ENCODE data around the gene CHST6. TPM values are rescaled to one million over a fixed set of nuclear protein-coding genes. Genes with fewer than 3 reads are reported as not detected.
"Not testable (repeated sequence)": the region's sequence is repeated elsewhere in the genome, so short reads cannot be mapped to it uniquely, and the experiment has no call there.

CHST6 gene
- total and polyA plus RNA-seq, 2 donors, result 0.09 to 0.87 TPM

- no peak overlapping the region for H3K4me3 ChIP-seq (ENCODE audit: low read length in 2 of 2)
- no peaks in the 10 kb centered on the region for H3K9me3 ChIP-seq (ENCODE audit: control insufficient read depth in 2 of 2, insufficient read depth in 1 of 2, low read length in 1 of 2)
- no peaks in the 10 kb centered on the region for H3K27me3 ChIP-seq (ENCODE audit: control insufficient read depth in 2 of 2, insufficient read depth in 1 of 2, low read length in 1 of 2)
- DNase-seq (ENCODE audit: low read depth in 6 of 9, low spot score in 9 of 9), result no peak
- H3K4me1 ChIP-seq (ENCODE audit: control insufficient read depth in 2 of 2, insufficient read depth in 2 of 2, low read length in 2 of 2), result peaks cover 5 to 6% of the 10 kb centered on the region in 2 donors
- no peak overlapping the region for H3K27ac ChIP-seq (ENCODE audit: low read depth in 1 of 2, low read length in 1 of 2)
- H3K36me3 ChIP-seq (ENCODE audit: control insufficient read depth in 2 of 2, insufficient read depth in 2 of 2, low read length in 1 of 2), result no peaks in the 10 kb centered on the region
- WGBS, result 98% methylated on average over 2 of the region's 2 CpGs
Measured at GRCh38 chr16:75458439-75458838, 36.8 kb downstream of the CHST6 start.

- H3K36me3 ChIP-seq (ENCODE audit: control insufficient read depth in 2 of 2, insufficient read depth in 2 of 2, low read length in 1 of 2), result no peaks in the 10 kb centered on the region
- 98% methylated on average over 4 of the region's 4 CpGs for WGBS
- no peak overlapping the region for H3K4me3 ChIP-seq (ENCODE audit: low read length in 2 of 2)
- DNase-seq (ENCODE audit: low read depth in 6 of 9, low spot score in 9 of 9), result no peak
- peaks cover 1 to 3% of the 10 kb centered on the region in 2 donors for H3K4me1 ChIP-seq (ENCODE audit: control insufficient read depth in 2 of 2, insufficient read depth in 2 of 2, low read length in 2 of 2)
- no peaks in the 10 kb centered on the region for H3K9me3 ChIP-seq (ENCODE audit: control insufficient read depth in 2 of 2, insufficient read depth in 1 of 2, low read length in 1 of 2)
- H3K27ac ChIP-seq (ENCODE audit: low read depth in 1 of 2, low read length in 1 of 2), result no peak overlapping the region
- no peaks in the 10 kb centered on the region for H3K27me3 ChIP-seq (ENCODE audit: control insufficient read depth in 2 of 2, insufficient read depth in 1 of 2, low read length in 1 of 2)
Measured at GRCh38 chr16:75458029-75458428, 37.2 kb downstream of the CHST6 start.

GRCh38 chr16:75457485-75458021, 37.7 kb downstream of the CHST6 start:
- H3K4me3 ChIP-seq (ENCODE audit: low read length in 2 of 2), result no peak overlapping the region
- WGBS, result 98% methylated on average over 5 of the region's 5 CpGs
- no peaks in the 10 kb centered on the region for H3K4me1 ChIP-seq (ENCODE audit: control insufficient read depth in 2 of 2, insufficient read depth in 2 of 2, low read length in 2 of 2)

GRCh38 chr16:75456971-75457370, 38.3 kb downstream of the CHST6 start:
- H3K4me1 ChIP-seq (ENCODE audit: control insufficient read depth in 2 of 2, insufficient read depth in 2 of 2, low read length in 2 of 2), result no peaks in the 10 kb centered on the region
- no peaks in the 10 kb centered on the region for H3K27me3 ChIP-seq (ENCODE audit: control insufficient read depth in 2 of 2, insufficient read depth in 1 of 2, low read length in 1 of 2)
- no peaks in the 10 kb centered on the region for H3K9me3 ChIP-seq (ENCODE audit: control insufficient read depth in 2 of 2, insufficient read depth in 1 of 2, low read length in 1 of 2)
- DNase-seq (ENCODE audit: low read depth in 6 of 9, low spot score in 9 of 9), result no peak
- H3K36me3 ChIP-seq (ENCODE audit: control insufficient read depth in 2 of 2, insufficient read depth in 2 of 2, low read length in 1 of 2), result peaks cover 0 to 3% of the 10 kb centered on the region in 2 donors
- H3K4me3 ChIP-seq (ENCODE audit: low read length in 2 of 2), result no peak overlapping the region
- H3K27ac ChIP-seq (ENCODE audit: low read depth in 1 of 2, low read length in 1 of 2), result no peak overlapping the region
- 100% methylated on average over 1 of the region's 1 CpG for WGBS

More at GRCh38 chr16:75457485-75458021, 37.7 kb downstream of the CHST6 start:
- DNase-seq (ENCODE audit: low read depth in 6 of 9, low spot score in 9 of 9), result no peak
- H3K9me3 ChIP-seq (ENCODE audit: control insufficient read depth in 2 of 2, insufficient read depth in 1 of 2, low read length in 1 of 2), result no peaks in the 10 kb centered on the region
- H3K27ac ChIP-seq (ENCODE audit: low read depth in 1 of 2, low read length in 1 of 2), result no peak overlapping the region
- no peaks in the 10 kb centered on the region for H3K27me3 ChIP-seq (ENCODE audit: control insufficient read depth in 2 of 2, insufficient read depth in 1 of 2, low read length in 1 of 2)
- peaks cover 0 to under 1% of the 10 kb centered on the region in 2 donors for H3K36me3 ChIP-seq (ENCODE audit: control insufficient read depth in 2 of 2, insufficient read depth in 2 of 2, low read length in 1 of 2)

GRCh38 chr16:75456486-75456885, 38.8 kb downstream of the CHST6 start:
- H3K27ac ChIP-seq (ENCODE audit: low read depth in 1 of 2, low read length in 1 of 2); H3K9me3 ChIP-seq (ENCODE audit: control insufficient read depth in 2 of 2, insufficient read depth in 1 of 2, low read length in 1 of 2); H3K36me3 ChIP-seq (ENCODE audit: control insufficient read depth in 2 of 2, insufficient read depth in 2 of 2, low read length in 1 of 2); H3K27me3 ChIP-seq (ENCODE audit: control insufficient read depth in 2 of 2, insufficient read depth in 1 of 2, low read length in 1 of 2); H3K4me1 ChIP-seq (ENCODE audit: control insufficient read depth in 2 of 2, insufficient read depth in 2 of 2, low read length in 2 of 2); DNase-seq (ENCODE audit: low read depth in 6 of 9, low spot score in 9 of 9); H3K4me3 ChIP-seq (ENCODE audit: low read length in 2 of 2): not testable (repeated sequence)
- 99% methylated on average over 4 of the region's 4 CpGs for WGBS

- 98% methylated on average over 5 of the region's 5 CpGs for WGBS
- Histone ChIP-seq H3K9me3 (ENCODE audit: control insufficient read depth in 2 of 2, insufficient read depth in 1 of 2, low read length in 1 of 2) (no peaks in the 10 kb centered on the region), H3K27ac (ENCODE audit: low read depth in 1 of 2, low read length in 1 of 2) (no peak overlapping the region), H3K27me3 (ENCODE audit: control insufficient read depth in 2 of 2, insufficient read depth in 1 of 2, low read length in 1 of 2) (no peaks in the 10 kb centered on the region), H3K4me3 (ENCODE audit: low read length in 2 of 2) (no peak overlapping the region), H3K36me3 (ENCODE audit: control insufficient read depth in 2 of 2, insufficient read depth in 2 of 2, low read length in 1 of 2) (peaks cover 9 to 14% of the 10 kb centered on the region in 2 donors), H3K4me1 (ENCODE audit: control insufficient read depth in 2 of 2, insufficient read depth in 2 of 2, low read length in 2 of 2) (no peaks in the 10 kb centered on the region)
- DNase-seq (ENCODE audit: low read depth in 6 of 9, low spot score in 9 of 9), result no peak
Measured at GRCh38 chr16:75455677-75456076, 39.6 kb downstream of the CHST6 start.

GRCh38 chr16:75452464-75453190, 42.6 kb downstream of the CHST6 start:
- Histone ChIP-seq H3K4me1 (ENCODE audit: control insufficient read depth in 2 of 2, insufficient read depth in 2 of 2, low read length in 2 of 2) (no peaks in the 10 kb centered on the region), H3K4me3 (ENCODE audit: low read length in 2 of 2) (no peak overlapping the region), H3K36me3 (ENCODE audit: control insufficient read depth in 2 of 2, insufficient read depth in 2 of 2, low read length in 1 of 2) (peaks cover 11 to 17% of the 10 kb centered on the region in 2 donors), H3K27me3 (ENCODE audit: control insufficient read depth in 2 of 2, insufficient read depth in 1 of 2, low read length in 1 of 2) (no peaks in the 10 kb centered on the region), H3K9me3 (ENCODE audit: control insufficient read depth in 2 of 2, insufficient read depth in 1 of 2, low read length in 1 of 2) (no peaks in the 10 kb centered on the region), H3K27ac (ENCODE audit: low read depth in 1 of 2, low read length in 1 of 2) (no peak overlapping the region)
- 97% methylated on average over 12 of the region's 12 CpGs for WGBS
- no peak for DNase-seq (ENCODE audit: low read depth in 6 of 9, low spot score in 9 of 9)

- Histone ChIP-seq H3K27ac (ENCODE audit: low read depth in 1 of 2, low read length in 1 of 2) (no peak overlapping the region), H3K27me3 (ENCODE audit: control insufficient read depth in 2 of 2, insufficient read depth in 1 of 2, low read length in 1 of 2) (no peaks in the 10 kb centered on the region), H3K36me3 (ENCODE audit: control insufficient read depth in 2 of 2, insufficient read depth in 2 of 2, low read length in 1 of 2) (peaks cover 10 to 17% of the 10 kb centered on the region in 2 donors), H3K4me1 (ENCODE audit: control insufficient read depth in 2 of 2, insufficient read depth in 2 of 2, low read length in 2 of 2) (no peaks in the 10 kb centered on the region), H3K4me3 (ENCODE audit: low read length in 2 of 2) (no peak overlapping the region), H3K9me3 (ENCODE audit: control insufficient read depth in 2 of 2, insufficient read depth in 1 of 2, low read length in 1 of 2) (no peaks in the 10 kb centered on the region)
- no peak for DNase-seq (ENCODE audit: low read depth in 6 of 9, low spot score in 9 of 9)
Measured at GRCh38 chr16:75446416-75446815, 48.8 kb downstream of the CHST6 start.

- Histone ChIP-seq H3K4me1 (ENCODE audit: control insufficient read depth in 2 of 2, insufficient read depth in 2 of 2, low read length in 2 of 2) (no peaks in the 10 kb centered on the region), H3K27ac (ENCODE audit: low read depth in 1 of 2, low read length in 1 of 2) (no peak overlapping the region), H3K27me3 (ENCODE audit: control insufficient read depth in 2 of 2, insufficient read depth in 1 of 2, low read length in 1 of 2) (no peaks in the 10 kb centered on the region), H3K4me3 (ENCODE audit: low read length in 2 of 2) (no peak overlapping the region), H3K36me3 (ENCODE audit: control insufficient read depth in 2 of 2, insufficient read depth in 2 of 2, low read length in 1 of 2) (peaks cover 0 to 9% of the 10 kb centered on the region in 2 donors), H3K9me3 (ENCODE audit: control insufficient read depth in 2 of 2, insufficient read depth in 1 of 2, low read length in 1 of 2) (no peaks in the 10 kb centered on the region)
- WGBS, result 87% methylated on average over 5 of the region's 5 CpGs
- no peak for DNase-seq (ENCODE audit: low read depth in 6 of 9, low spot score in 9 of 9)
Measured at GRCh38 chr16:75445298-75445697, 49.9 kb downstream of the CHST6 start.

Measured in thymus (tissue), 11 donors.